ENCODE data around the gene KIF15. TPM values are rescaled to one million over a fixed set of nuclear protein-coding genes. Genes with fewer than 3 reads are reported as not detected.

The KIF15 gene
- total RNA-seq, 4 donors from 2014 or later = 0.95 to 11.5 (median 0.96) TPM; not detected in 1

DNA sequence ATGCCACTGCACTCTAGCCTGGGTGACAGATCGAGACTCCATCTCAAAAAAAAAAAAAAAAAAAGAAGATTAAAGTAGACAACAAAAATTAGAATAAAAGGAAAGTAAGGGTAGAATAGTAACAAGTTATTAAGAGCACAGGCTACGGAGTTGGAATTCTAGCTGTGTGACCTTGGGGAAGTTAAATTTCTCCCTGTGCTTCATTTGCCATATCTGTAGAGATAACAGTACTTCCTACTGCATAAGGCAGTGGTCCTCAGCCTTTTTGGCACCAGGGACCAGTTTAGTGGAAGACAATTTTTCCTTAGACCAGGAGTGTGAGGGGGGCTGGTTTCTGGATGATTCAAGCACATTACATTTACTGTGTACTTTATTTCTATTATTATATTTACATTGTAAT, 71.4 kb downstream of the KIF15 start:
- H3K27me3 ChIP-seq = no peaks in the 10 kb centered on the region
- TF ChIP-seq EP300 (IDR thresholded peaks at IDR 0.05; ENCODE audit: low read depth) (no peak), POLR2A (IDR thresholded peaks at IDR 0.05) (no peak), POLR2AphosphoS5 (IDR thresholded peaks at IDR 0.05) (no peak)
- TF ChIP-seq, protein P1, sequence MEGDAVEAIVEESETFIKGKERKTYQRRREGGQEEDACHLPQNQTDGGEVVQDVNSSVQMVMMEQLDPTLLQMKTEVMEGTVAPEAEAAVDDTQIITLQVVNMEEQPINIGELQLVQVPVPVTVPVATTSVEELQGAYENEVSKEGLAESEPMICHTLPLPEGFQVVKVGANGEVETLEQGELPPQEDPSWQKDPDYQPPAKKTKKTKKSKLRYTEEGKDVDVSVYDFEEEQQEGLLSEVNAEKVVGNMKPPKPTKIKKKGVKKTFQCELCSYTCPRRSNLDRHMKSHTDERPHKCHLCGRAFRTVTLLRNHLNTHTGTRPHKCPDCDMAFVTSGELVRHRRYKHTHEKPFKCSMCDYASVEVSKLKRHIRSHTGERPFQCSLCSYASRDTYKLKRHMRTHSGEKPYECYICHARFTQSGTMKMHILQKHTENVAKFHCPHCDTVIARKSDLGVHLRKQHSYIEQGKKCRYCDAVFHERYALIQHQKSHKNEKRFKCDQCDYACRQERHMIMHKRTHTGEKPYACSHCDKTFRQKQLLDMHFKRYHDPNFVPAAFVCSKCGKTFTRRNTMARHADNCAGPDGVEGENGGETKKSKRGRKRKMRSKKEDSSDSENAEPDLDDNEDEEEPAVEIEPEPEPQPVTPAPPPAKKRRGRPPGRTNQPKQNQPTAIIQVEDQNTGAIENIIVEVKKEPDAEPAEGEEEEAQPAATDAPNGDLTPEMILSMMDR (IDR thresholded peaks at IDR 0.05) = no peak
- H3K4me1 ChIP-seq = no peaks in the 10 kb centered on the region
- DNase-seq = no peak
- H3K9me3 ChIP-seq = peaks cover 7 to 13% of the 10 kb centered on the region in 2 donors
- in situ Hi-C loops (cut with MboI; ENCODE audit: low pct_ligation_motif_present in 1 of 4, low pct_unique_long_range_greater_than_20kb in 1 of 4, low sequenced_read_pairs in 3 of 4) (no loop called here), intact Hi-C loops (cut with DNase I; ENCODE audit: low total_unique reads) (no loop called here)
- 88 to 98% methylated on average over 1 to 2 of the region's 2 CpGs for WGBS, 2 donors (ENCODE audit: low coverage in 1 of 2)
- peaks cover 0 to 4% (median 0%) of the 10 kb centered on the region in 4 donors for H3K36me3 ChIP-seq
- H3K27ac ChIP-seq = no peak overlapping the region
- H3K4me3 ChIP-seq = no peak overlapping the region

DNA sequence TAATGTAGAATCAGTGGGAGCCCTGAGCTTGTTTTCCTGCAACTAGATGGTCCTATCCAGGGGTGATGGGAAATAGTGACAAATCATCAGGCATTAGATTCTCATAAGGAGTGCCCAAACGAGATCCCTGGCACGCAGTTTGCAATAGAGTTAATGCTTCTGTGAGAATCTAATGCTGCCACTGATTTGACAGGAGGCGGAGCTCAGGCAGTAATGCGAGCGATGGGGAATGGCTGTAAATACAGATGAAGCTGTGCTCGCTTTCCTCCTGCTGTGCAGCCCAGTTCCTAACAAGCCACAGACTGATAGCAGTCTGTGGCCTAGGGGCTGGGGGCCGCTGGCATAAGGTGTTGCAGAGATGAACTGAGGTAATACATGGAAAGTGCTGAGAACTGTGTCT, 71.8 kb downstream of the KIF15 start:
- in situ Hi-C loops (cut with MboI; ENCODE audit: low pct_ligation_motif_present in 1 of 4, low pct_unique_long_range_greater_than_20kb in 1 of 4, low sequenced_read_pairs in 3 of 4) (no loop called here), intact Hi-C loops (cut with DNase I; ENCODE audit: low total_unique reads) (no loop called here)
- H3K36me3 ChIP-seq = peaks cover 0 to 4% (median 0%) of the 10 kb centered on the region in 4 donors
- H3K4me1 ChIP-seq = no peaks in the 10 kb centered on the region
- H3K4me3 ChIP-seq = no peak overlapping the region
- no peak for DNase-seq
- TF ChIP-seq EP300 (IDR thresholded peaks at IDR 0.05; ENCODE audit: low read depth) (no peak), POLR2A (IDR thresholded peaks at IDR 0.05) (no peak), POLR2AphosphoS5 (IDR thresholded peaks at IDR 0.05) (no peak)
- TF ChIP-seq, protein P1 (IDR thresholded peaks at IDR 0.05) = no peak
- H3K9me3 ChIP-seq = peaks cover 7 to 13% of the 10 kb centered on the region in 2 donors
- H3K27me3 ChIP-seq = no peaks in the 10 kb centered on the region
- no peak overlapping the region for H3K27ac ChIP-seq
- WGBS, 2 donors (ENCODE audit: low coverage in 1 of 2) = 94 to 100% methylated on average over 1 to 7 of the region's 7 CpGs

DNA sequence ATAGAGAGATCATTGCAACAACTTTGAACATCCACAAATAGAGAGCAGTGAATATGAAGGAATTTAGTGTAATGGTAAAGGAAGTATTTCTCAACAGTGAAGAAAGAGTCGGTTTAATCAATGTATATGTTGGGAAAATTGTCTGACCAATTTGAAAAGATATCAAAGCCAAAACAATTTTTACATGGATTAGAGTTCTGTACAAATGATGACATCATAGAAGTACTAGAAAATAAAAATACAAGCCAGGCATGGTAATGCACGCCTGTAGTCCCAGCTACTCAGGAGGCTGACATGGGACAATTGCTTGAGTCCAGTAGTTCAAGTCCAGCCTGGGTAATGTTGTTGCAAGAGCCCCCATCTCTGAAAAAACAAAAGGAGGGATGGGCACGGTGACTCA, 74.1 kb downstream of the KIF15 start:
- TF ChIP-seq EP300 (IDR thresholded peaks at IDR 0.05; ENCODE audit: low read depth) (no peak), POLR2A (IDR thresholded peaks at IDR 0.05) (no peak), POLR2AphosphoS5 (IDR thresholded peaks at IDR 0.05) (no peak)
- TF ChIP-seq, protein P1 (IDR thresholded peaks at IDR 0.05) = no peak
- Histone ChIP-seq H3K4me3 (no peak overlapping the region), H3K27ac (no peak overlapping the region), H3K36me3 (peaks cover 0 to 4% (median 0%) of the 10 kb centered on the region in 4 donors), H3K27me3 (no peaks in the 10 kb centered on the region), H3K9me3 (peaks cover 7 to 13% of the 10 kb centered on the region in 2 donors), H3K4me1 (no peaks in the 10 kb centered on the region)
- intact Hi-C loops (cut with DNase I; ENCODE audit: low total_unique reads) (no loop called here), in situ Hi-C loops (cut with MboI; ENCODE audit: low pct_ligation_motif_present in 1 of 4, low pct_unique_long_range_greater_than_20kb in 1 of 4, low sequenced_read_pairs in 3 of 4) (no loop called here)
- 98 to 100% methylated on average over 2 to 3 of the region's 3 CpGs for WGBS, 2 donors (ENCODE audit: low coverage in 1 of 2)
- DNase-seq = no peak

DNA sequence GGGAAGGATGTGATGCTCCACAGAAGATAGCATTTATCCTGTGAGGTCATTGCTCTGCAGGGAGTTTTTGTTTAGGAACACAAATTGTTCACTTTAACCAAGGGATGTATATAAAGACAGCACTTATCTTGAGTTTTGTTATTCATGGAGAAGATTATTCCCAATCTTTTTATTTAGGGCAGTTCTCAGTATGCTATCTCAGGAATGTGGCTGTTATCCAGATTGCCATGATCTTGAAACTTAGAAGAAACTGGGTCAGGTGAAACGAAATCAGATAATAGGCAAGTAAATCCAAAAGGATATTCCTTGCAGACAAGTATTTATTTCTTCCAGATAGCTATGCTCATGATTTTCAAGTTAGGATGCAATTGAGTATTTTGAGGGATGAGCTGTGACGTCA, 80.8 kb downstream of the KIF15 start:
- peaks cover 0 to 5% (median 0%) of the 10 kb centered on the region in 4 donors for H3K4me1 ChIP-seq
- TF ChIP-seq POLR2AphosphoS5 (IDR thresholded peaks at IDR 0.05) = no peak
- TF ChIP-seq EP300 (IDR thresholded peaks at IDR 0.05; ENCODE audit: low read depth) = no peak
- TF ChIP-seq, protein P1 (IDR thresholded peaks at IDR 0.05) = no peak
- no peak for TF ChIP-seq POLR2A (IDR thresholded peaks at IDR 0.05)
- DNase-seq = no peak
- 81 to 99% methylated on average over 2 of the region's 2 CpGs for WGBS, 2 donors (ENCODE audit: low coverage in 1 of 2)
- intact Hi-C loops (cut with DNase I; ENCODE audit: low total_unique reads) (no loop called here), in situ Hi-C loops (cut with MboI; ENCODE audit: low pct_ligation_motif_present in 1 of 4, low pct_unique_long_range_greater_than_20kb in 1 of 4, low sequenced_read_pairs in 3 of 4) (no loop called here)
- H3K27ac ChIP-seq = no peak overlapping the region
- no peaks in the 10 kb centered on the region for H3K36me3 ChIP-seq
- no peak overlapping the region for H3K4me3 ChIP-seq
- H3K9me3 ChIP-seq = peaks cover 0 to 2% of the 10 kb centered on the region in 2 donors
- no peaks in the 10 kb centered on the region for H3K27me3 ChIP-seq
